HG02610 (cell line): ENCODE results near the gene PAFAH1B1.
"Not testable (repeated sequence)": the region's sequence is repeated elsewhere in the genome, so short reads cannot be mapped to it uniquely, and the experiment has no call there.

Experiments used
- ATAC-seq: cut with Tn5 transposase; IDR thresholded peaks from one replicate; pipeline ENCODE4 v1.9.1; 2021; ENCODE audit warnings: mild to moderate bottlenecking, moderate library complexity; ENCODE audit not compliant: unreplicated experiment

PAFAH1B1 gene

DNA sequence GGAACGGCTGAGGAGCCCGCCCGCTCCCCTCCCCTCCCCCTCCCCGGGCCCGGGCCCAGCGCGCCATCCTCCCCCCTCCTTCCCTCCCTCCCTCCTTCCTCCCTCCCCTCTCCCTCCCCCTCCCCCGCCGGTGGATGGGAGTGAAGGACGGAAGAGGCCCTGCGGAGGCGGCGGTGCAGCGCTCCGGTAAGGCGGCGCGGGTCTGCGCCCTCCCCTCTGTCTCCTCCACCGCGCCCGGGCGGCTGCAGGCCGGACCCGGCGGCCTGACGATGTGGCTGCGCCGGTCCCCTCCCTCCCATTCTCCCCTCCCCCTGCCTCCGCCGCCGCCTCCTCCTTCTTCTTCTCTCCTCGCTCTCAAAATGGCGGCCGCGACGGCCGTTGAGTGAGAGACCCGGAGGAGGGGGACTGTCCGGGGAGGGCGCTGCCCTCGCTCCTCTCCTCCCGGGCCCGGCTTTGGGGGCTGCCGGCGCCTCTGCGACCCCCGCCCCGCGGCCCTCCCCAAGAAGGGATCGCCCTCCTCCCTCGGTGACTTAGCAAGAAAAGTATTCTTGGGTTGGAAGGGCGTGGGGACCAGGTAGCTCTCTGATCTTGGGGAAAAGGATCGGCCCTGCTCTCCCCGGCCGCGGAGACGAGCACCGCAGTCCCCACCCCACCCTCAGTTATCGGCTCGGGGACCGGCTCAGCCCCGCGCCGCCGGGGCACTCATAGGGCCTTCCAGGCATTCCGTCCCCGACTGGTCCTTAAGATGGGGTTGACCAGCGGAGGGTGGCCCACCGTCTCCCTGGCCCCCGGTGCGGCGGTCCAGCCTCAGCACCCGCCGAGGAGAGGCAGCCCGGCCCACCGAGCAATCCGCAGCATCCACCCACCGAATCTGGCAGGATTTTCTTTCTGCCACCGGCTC, 617 bp downstream of the PAFAH1B1 start:
- ATAC-seq, result peak; percentile 42

DNA sequence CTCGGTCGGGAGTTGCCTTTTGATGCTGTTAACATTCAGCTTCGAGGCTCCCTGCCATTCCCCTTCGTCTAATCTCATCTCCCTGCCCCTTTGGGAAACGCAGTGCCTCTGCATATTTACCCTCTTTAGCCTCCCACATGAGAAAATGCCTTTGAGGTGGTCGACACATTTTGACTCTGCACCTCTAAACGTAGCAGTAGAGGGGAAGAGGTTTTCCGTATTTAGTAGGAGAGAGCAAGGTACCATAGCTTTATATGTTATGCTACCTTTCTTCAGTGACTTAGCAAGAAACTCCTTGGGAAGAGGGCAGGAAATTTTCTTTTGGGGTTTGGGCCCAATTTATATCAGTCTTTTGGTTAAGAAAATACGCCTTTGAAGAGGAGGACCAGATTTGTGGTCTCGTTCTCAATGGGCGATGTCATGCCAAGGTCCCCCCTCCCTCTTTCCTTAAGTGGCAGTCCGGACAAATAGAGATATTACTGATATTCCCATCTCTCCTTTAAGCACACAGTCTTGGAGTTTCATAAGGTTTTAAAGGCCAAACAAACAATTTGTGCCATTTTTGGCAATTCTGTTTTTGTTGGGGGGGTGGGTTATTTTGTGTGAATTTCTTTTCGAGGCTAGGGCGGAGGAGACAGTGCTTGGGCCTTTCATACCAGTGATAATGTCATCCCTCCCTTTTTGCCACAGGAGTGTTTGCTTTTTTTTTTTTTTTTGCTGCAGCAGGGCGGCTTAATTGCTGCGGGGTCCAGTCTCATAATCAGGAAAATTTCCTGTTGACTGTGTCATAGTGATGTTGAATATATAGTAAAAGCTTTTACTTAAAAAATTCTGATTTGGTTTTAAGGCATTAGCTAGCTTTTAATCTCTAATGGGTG, 1.5 kb downstream of the PAFAH1B1 start:
- no peak for ATAC-seq

DNA sequence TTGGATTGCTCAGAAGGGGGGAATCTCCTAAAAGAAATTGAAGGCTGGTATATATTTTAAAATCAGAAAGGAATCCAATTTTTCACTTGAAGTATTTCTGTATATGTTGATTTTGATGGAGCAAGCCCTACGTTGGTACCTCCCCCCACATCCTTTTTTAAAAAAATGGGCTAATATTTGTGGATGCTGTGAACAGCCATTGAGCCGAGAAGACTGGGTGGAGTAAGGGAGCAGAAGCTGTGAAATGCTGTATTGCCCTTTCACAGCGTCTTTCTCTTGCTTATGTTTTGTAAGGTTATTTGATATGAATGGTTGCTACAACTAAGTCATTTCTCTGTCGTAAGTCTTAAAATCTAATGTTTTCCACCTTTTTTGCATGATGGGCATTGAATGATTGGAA, 2.3 kb downstream of the PAFAH1B1 start:
- ATAC-seq, result no peak

DNA sequence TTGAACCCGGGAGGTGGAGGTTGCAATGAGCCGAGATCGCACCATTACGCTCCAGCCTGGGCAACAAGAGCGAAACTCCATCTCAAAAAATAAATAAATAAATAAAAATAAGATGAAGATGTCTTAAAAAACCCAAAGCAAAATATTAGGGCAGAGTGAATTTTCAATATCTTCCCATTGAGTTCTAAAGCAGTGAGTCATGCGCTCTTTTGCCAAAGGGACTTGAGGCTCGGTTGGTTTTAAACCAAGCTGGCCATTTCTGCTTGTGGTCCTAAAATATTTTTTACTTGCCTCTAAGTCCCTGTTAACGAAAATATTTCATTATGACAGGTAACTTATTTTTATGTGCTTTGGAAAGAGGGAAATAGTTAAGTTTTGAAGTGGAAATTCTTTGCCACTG, 4.7 kb downstream of the PAFAH1B1 start:
- ATAC-seq, result no peak

DNA sequence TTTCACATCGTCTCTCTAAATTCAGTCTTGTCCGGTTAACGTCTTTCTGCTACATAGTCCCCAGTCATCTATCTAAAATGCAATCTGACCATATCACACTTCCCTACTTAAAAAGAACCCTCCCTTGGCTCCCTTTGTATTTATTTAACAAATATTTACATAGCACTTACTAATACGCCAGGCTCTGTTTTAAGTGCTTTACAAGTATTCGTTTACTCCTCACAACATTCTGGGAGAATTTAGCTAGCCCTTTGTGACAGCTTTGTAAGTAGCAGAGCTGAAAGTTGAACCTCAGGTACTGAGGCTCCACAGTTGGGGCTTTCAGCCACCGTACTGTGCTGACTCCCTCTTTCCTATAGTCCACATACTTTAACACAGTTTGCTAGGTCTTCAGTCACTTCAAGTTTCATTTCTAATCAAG, 9.2 kb downstream of the PAFAH1B1 start:
- no peak for ATAC-seq

DNA sequence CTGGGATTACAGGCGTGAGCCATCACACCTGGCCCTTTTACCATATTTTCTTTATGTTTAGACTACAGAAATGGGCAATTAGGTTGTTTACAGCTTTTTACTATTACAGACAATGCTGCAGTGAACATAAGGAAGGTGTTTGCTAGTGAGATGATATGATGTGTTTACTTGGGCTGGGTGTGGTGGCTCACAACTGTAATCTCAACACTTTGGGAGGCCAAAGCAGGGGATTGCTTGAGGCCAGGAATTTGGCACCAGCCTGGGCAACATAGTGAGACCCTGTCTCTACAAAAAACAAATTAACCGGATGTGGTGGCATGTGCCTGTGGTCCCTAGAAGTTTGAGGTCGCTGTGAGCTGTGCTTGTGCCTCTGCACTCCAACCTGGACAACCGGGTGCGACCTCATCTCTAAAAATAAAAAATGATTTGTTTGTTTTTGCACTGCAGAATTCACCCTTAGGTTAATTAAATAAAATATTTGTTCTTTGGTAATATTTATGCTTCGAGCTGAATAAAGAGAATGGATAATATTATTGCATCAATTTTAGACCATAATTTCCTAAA, 15.0 kb downstream of the PAFAH1B1 start:
- ATAC-seq, result no peak

DNA sequence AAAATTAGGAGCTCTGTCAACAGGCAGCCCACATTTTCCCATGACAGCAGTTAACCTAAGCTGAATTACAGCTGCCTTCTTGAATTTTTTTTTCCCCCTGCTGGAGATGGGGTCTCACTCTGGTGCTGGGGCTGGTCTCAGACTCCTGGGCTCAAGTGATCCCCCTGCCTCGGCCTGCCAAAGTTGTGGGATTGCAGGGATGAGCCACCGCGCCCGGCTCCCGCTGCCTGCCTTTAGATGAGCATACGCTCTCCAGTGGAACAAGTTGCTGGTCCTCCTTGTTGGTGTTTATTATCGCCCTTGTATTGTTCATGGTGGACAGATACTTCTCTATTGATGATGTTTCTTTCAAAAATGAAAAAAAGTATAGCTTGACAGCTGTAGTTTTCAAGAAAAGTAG, 15.6 kb downstream of the PAFAH1B1 start:
- ATAC-seq, result no peak

DNA sequence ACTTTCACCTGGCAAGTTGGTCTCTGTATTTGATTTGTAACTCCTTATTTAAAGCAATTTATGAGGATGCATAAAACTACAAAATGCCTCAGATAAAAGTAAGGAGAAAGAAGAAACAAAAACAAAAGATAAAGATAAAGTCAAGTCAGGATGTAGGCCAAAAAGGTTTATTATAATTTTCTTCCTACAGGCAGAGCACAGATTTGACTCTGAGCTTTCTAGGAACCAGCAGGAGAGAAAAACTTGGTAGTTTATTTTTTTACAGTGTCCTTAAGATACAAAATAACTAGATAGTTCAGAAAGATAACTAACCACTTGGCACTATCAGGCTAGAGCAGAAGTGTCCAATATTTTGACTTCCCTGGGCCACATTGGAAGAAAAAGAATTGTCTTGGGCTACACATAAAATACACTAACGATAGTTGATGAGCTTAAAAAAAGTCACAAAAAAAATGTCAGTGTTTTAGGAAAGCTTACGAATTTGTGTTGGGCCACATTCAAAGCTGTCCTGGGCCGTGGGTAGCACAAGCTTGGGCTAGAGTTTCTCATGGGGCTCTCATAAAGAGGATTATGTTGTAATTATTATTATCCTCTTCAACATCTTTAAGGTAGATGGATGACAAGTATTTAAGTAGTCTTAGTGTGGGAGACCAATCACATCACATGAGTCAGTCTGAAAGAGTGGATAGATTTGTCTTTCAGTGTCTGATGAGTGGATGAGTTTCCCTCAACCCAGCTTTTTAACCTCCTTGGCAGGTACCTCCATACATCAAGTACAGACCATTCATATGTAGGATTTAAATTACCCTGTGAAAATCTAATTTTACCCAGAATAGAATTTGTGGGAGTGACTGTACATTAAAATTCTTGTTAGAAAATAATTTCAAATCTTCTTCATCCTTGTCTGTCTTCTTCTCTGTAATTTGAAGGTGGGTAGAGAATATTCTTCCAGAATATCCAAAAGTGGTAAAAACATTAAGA, 17.0 kb downstream of the PAFAH1B1 start:
- no peak for ATAC-seq

DNA sequence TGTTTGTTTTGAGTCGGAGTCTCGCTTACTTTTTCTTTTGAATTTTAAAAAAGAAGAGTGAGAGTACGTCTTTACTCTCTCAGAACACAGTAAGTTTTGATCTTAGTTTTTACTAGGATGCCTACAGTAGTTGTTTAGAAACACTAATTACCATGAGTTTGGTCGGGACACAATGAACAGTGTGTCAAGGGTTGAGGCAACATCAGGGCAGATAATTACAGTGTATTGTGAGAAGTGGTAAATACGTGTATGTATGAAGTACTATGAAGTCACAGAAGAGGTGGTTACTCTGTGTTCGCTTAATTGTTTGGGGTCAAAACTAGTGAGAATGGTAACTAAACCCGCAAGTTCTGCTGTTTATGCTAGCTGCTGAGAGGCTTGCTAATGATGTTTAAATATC, 18.2 kb downstream of the PAFAH1B1 start:
- no peak for ATAC-seq

DNA sequence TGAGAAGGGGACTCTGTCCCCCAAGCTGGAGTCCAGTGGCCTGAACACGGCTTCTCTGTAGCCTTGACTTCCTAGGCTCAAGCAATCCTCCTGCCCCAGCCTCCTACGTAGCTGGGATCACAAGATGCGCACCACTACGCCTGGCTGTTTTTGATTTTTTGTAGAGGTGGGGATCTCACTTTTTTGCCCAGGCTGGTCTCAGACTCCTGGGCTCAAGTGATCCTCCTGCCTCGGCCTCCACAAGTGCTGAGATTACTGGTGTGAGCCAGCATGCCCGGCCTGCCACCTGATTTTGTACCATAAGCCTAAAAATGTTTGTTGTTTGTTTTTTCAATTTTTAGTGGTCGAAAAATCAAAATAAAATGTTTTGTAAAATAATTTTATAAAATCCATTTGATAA, 19.2 kb downstream of the PAFAH1B1 start:
- no peak for ATAC-seq

DNA sequence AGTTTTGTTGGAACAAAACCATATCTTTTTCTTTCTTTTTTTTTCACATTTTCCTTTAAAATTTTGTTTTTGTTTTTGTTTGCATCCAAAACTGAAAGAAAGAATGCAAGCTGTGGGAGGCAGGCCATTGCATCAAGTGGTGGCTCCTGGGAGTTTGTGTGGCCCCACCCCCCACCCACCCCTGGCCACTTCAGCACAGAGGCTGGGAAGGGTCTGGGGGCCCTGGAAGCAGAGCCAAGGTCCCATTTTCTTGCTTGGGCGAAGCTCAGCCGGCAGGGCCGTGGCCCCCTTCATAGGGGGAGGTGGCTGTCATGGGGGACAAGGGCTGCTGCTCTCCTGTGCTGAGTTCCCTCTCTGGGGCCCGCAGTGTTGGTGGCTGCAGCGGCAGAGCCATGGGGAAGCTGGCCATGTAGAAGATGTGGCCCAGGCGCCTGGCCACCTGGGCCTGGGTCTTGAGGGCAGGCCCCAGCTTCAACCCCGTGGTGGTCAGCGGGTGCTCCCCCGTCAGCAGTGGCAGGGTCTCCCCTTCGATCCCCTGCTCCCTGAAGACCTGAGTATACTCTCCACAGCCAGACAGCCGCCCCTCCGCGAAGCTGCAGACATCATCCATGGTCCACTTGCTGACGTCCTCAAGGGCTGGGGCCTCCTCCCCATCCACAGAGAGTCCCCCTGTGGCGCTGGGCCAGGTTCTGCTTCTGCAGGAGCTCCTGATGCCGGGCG, 19.8 kb downstream of the PAFAH1B1 start:
- ATAC-seq, result no peak

DNA sequence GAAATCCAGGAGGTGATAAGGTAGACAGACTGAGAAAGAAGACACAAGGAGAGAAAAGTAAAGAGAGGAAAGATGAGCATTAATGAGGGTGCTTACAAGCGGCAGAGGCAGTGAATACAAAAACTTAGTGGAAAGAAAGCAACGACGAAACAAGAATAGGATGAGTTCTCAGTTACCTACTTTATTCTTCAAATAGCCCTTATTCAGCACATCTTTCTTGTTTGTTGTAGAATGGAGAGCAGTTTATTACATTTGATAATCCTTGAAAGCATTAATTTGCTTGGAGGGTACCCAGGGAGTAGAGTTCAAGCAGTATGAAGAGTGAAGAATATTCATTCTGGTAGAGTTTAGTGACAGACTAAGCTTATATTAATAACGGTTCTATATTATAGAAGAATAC, 22.4 kb downstream of the PAFAH1B1 start:
- no peak for ATAC-seq

DNA sequence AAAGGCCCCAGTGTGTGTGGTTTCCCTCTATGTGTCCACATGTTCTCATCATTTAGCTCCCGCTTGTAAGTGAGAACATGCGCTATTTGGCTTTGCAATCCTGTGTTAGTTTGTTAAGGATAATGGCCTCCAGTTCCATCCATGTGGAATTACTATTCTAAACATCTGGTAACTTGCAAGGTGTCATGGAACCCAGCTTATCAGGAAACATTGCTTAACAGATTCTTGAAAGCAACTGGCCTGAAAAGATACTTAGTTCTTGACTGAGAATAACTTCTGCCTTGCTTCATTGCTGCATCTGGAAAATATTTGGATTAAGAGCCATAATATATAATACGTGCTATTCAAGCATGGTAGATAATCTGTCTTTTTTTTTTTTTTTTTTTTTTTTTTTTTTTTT, 27.8 kb downstream of the PAFAH1B1 start:
- no peak for ATAC-seq

DNA sequence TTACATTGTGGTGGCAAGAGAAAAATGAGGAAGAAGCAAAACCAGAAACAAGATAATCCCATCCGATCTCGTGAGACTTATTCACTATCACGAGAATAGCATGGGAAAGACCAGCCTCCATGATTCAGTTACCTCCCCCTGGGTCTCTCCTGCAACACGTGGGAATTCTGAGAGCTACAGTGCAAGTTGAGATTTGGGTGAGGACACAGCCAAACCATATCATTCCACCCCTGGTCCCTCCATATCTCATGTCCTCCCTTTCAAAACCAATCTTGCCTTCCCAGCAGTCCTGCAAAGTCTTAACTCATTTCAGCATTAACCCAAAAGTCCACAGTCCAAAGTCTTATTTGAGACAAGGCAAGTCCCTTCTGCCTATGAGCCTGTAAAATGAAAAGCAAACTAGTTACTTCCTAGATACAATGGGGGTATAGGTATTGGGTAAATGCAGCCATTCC, 28.5 kb downstream of the PAFAH1B1 start:
- not testable (repeated sequence) for ATAC-seq

DNA sequence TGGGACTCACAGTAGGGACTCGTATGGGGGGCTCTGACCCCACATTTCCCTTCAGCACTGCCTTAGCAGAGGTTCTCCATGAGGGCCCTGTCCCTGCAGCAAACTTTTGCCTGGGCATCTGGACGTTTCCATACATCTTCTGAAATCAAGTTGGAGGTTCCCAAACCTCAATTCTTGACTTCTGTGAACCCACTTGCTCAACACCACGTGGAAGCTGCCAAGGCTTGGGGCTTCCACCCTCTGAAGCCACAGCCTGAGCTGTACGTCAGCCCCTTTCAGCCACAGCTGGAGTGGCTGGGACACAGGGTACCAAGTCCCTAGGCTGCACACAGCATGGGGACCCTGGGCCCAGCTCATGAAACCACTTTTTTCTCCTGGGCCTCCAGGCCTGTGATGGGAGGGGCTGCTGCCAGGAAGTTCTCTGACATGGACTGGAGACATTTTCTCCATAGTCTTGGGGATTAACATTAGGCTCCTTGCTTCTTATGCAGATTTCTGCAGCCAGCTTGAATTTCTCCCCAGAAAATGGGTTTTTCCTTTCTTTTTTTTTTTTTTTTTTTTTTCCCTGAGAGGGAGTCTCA, 29.4 kb downstream of the PAFAH1B1 start:
- ATAC-seq, result not testable (repeated sequence)

DNA sequence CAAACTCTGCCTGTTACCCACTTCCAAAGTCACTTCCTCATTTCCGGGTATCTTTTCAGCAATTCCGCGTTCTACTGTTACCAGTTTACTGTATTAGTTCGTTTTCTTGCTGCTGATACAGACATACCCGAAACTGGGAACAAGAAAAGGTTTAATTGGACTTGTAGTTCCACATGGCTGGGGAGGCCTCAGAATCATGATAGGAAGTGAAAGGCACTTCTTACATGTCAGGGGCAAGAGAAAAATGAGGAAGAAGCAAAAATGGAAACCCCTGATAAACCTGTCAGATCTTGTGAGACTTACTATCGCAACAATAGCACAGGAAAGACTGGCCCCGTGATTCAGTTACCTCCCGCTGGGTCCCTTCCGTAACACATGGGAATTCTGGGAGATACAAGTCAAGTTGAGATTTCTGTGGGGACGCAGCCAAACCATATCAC, 30.9 kb downstream of the PAFAH1B1 start:
- ATAC-seq, result no peak

DNA sequence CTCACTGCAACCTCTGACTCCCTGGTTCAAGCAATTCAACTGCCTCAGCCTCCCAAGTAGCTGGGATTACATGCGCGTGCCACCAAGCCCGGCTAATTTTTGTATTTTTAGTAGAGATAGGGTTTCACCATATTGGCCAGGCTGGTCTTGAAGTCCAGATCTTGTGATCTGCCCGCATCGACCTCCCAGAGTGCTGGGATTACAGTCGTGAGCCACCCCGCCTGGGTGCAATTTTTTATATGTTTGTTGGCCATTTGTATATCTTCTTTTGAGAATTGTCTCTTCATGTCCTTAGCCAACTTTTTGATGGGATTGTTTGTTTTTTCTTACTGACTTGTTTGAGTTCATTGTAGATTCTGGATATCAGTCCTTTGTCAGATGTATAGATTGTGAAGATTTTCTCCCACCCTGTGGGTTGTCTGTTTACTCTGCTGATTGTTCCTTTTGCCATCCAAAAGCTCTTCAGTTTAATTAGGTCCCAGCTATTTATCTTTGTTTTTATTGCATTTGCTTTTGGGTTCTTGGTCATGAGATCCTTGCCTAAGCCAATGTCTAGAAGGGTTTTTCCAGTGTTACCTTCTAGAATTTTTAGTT, 33.3 kb downstream of the PAFAH1B1 start:
- not testable (repeated sequence) for ATAC-seq

DNA sequence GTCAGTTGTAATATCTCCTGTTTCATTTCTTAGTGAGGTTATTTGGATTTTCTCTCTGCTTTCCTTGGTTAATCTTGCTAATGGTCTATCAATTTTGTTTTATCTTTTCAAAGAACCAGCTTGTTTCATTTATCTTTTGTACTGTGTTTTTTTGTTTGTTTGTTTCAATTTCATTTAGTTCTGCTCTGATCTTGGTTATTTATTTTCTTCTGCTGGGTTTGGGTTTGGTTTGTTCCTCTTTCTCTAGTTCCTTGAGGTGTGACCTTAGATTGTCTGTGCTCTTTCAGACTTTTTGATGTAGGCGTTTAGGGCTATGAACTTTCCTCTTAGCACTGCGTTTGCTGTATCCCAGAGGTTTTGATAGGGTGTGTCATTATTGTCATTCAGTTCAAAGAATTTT, 35.5 kb downstream of the PAFAH1B1 start:
- not testable (repeated sequence) for ATAC-seq

DNA sequence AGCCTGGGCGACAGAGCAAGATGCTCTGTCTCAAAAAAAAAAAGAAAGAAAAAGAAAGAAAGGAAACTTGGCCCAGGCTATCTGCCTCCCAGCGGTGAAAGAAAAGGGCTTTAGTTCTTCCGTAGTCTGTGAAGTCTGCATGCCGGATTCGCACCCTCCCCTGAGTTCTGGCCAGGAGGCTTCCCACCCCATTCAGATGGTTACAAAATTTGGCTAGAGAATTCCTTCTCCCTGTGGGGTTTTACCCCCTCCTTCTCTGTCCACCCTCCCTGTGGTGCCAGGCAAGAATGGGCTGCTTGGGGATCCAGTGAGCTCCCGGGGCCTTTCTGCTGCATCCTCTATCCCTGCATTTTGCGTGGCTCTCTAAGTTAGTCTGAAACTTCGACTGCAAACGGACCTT, 37.8 kb downstream of the PAFAH1B1 start:
- no peak for ATAC-seq
